HFFc6 (cell line): ENCODE results near the gene GABBR2. TPM values are rescaled to one million over a fixed set of nuclear protein-coding genes. Genes with fewer than 3 reads are reported as not detected.
A peak's percentile ranks its signal among the peaks of the same experiment; 100 is the strongest.

Experiments used
- DNase-seq: peaks from one replicate; pipeline ENCODE4 v3.0.0-alpha.2; 2018
- H3K27ac Mint-ChIP-seq: 2 replicates; pipeline ENCODE4 v1.8.0; 2020; ENCODE audit warnings: mild to moderate bottlenecking, mixed read lengths
- H3K27me3 Mint-ChIP-seq: 2 replicates; pipeline ENCODE4 v1.8.0; 2021; ENCODE audit warnings: mild to moderate bottlenecking, moderate library complexity, mixed read lengths; ENCODE audit not compliant: insufficient read depth
- H3K36me3 Mint-ChIP-seq: 2 replicates; pipeline ENCODE4 v1.8.0; 2021; ENCODE audit warnings: low read depth, mixed read lengths
- H3K4me1 Mint-ChIP-seq: 2 replicates; pipeline ENCODE4 v1.8.0; 2020; ENCODE audit warnings: low read depth, mixed read lengths
- H3K4me3 Mint-ChIP-seq: 2 replicates; pipeline ENCODE4 v1.8.0; 2020; ENCODE audit warnings: mild to moderate bottlenecking, moderate library complexity, mixed read lengths
- H3K9me3 Mint-ChIP-seq: 2 replicates; pipeline ENCODE4 v1.8.0; 2020; ENCODE audit warnings: mild to moderate bottlenecking, mixed read lengths
- CTCF ChIP-seq: fragments of 200-600 bp; sonication (generic); IDR thresholded peaks from 2 replicates; pipeline ENCODE4 v1.5.0; 2021; ENCODE audit warnings: antibody characterized with exemption, mild to moderate bottlenecking
- total RNA-seq, 6 experiments: library from RNA; stranded (reverse); fragmentation: NEBNext Ultra II Directional; extraction: Animal tissue kit (Norgen Biotek cat#: 25700); gene quantifications; 2 replicates in 1 of 6; 3 replicates in 5 of 6; pipeline ENCODE4 v1.2.3, GENCODE V29; 2021

The GABBR2 gene
- total RNA-seq, 6 experiments from 2014 or later: 3.1 to 9.3 (median 7.6) TPM

GRCh38 chr9:98329281-98329680, 379.5 kb downstream of the GABBR2 start:
- H3K27me3 Mint-ChIP-seq: no peaks in the 10 kb centered on the region

GRCh38 chr9:98328770-98329169, 380.0 kb downstream of the GABBR2 start:
- H3K27ac Mint-ChIP-seq: no peak overlapping the region
- no peak overlapping the region for H3K4me3 Mint-ChIP-seq
- H3K4me1 Mint-ChIP-seq: peaks cover 83% of the 10 kb centered on the region
- H3K9me3 Mint-ChIP-seq: no peaks in the 10 kb centered on the region
- TF ChIP-seq CTCF: no peak
- DNase-seq: no peak
- peaks cover 3% of the 10 kb centered on the region; the same call in 1 of the 2 replicates for H3K36me3 Mint-ChIP-seq
- H3K27me3 Mint-ChIP-seq: no peaks in the 10 kb centered on the region

More at GRCh38 chr9:98329281-98329680, 379.5 kb downstream of the GABBR2 start:
- DNase-seq: no peak
- Mint-ChIP-seq H3K9me3 (no peaks in the 10 kb centered on the region), H3K27ac (peak overlapping the region; percentile 85), H3K4me3 (peak overlapping the region; percentile 1; the same call in 1 of the 2 replicates), H3K4me1 (peaks cover 83% of the 10 kb centered on the region), H3K36me3 (peaks cover 3% of the 10 kb centered on the region; the same call in 1 of the 2 replicates)
- no peak for TF ChIP-seq CTCF

GRCh38 chr9:98328141-98328540, 380.6 kb downstream of the GABBR2 start:
- DNase-seq: no peak
- TF ChIP-seq CTCF: no peak
- Mint-ChIP-seq H3K36me3 (peaks cover 3% of the 10 kb centered on the region; the same call in 1 of the 2 replicates), H3K9me3 (no peaks in the 10 kb centered on the region), H3K27ac (no peak overlapping the region), H3K4me3 (no peak overlapping the region), H3K4me1 (peaks cover 86% of the 10 kb centered on the region), H3K27me3 (no peaks in the 10 kb centered on the region)

- no peak for DNase-seq
- no peak overlapping the region for H3K27ac Mint-ChIP-seq
- H3K4me3 Mint-ChIP-seq: no peak overlapping the region
- no peaks in the 10 kb centered on the region; the same call in 1 of the 2 replicates for H3K27me3 Mint-ChIP-seq
- TF ChIP-seq CTCF: no peak
- H3K36me3 Mint-ChIP-seq: peaks cover 3% of the 10 kb centered on the region; the same call in 1 of the 2 replicates
- peaks cover 89% of the 10 kb centered on the region for H3K4me1 Mint-ChIP-seq
- no peaks in the 10 kb centered on the region for H3K9me3 Mint-ChIP-seq
These were observed 381.5 kb downstream of the GABBR2 start for GRCh38 chr9:98327249-98327561.

GRCh38 chr9:98326459-98327248, 382.1 kb downstream of the GABBR2 start:
- peaks cover 3% of the 10 kb centered on the region; the same call in 1 of the 2 replicates for H3K36me3 Mint-ChIP-seq

More at GRCh38 chr9:98326459-98327248, 382.1 kb downstream of the GABBR2 start:
- no peak overlapping the region for H3K27ac Mint-ChIP-seq
- H3K4me1 Mint-ChIP-seq: peaks cover 85% of the 10 kb centered on the region
- H3K9me3 Mint-ChIP-seq: no peaks in the 10 kb centered on the region
- DNase-seq: no peak
- no peaks in the 10 kb centered on the region; the same call in 1 of the 2 replicates for H3K27me3 Mint-ChIP-seq
- no peak for TF ChIP-seq CTCF
- H3K4me3 Mint-ChIP-seq: no peak overlapping the region
